ENCODE data around the gene CCR6.

The CCR6 gene

DNA sequence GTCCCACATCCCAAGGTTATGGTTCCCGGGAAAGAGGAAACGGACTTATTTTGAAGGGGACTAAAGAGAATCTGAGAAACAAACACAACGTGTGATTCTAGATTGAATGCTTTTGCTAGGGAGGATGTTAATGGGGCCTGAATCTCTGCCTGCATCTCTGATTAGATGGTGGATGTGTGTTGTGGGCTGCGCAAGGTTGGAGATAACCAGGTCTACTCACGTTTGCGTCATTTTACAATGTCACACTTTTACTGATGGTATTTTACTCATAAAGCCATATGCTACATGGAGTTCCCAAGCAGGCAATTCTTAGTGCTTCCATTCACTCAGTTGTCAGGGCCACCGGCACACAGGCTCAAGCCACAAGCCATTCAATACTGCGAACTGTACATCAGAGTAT lies 23.2 kb upstream of the CCR6 start:
- no peak for FAIRE-seq

DNA sequence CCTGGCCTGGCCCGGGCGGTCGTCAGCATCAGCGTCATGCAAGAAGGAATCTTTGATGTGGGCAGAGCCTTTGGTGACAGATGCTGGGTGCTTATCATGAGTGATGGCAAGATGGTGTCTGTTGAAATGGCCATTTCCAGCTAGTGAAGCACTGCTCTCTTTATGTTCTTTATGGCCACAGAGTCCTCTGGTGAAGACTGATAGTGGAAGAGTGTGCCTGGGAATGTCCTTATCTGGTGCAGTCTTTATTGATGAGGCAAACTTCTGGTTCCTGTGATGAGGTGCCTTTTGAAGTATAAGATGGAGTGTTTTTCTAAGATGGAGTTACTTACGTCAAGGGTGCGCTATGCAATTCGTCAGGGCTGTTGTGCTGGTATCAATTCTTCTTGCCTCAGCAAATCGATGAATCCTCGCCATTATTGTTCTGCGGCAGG lies 22.6 kb upstream of the CCR6 start:
- no peak for FAIRE-seq

DNA sequence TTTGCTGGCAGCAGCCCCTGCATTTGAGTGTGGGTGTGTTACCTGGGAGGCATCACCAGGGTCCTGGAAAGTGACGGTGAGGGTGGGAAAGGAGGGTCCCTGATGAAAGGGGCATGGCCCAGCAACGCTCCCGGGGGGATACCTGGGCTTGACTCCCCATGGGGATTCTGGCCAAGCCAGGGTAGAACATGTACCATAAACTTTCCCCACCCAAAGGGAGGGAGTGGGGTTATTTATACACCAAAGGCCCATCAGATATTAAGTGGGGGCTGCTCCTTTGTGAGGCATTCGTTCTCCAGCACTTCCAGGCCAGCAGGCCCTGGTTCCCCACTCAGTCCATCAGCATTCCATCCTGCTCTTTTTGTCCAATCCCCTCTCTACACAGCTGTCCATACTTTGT lies 20.6 kb upstream of the CCR6 start:
- no peak for FAIRE-seq

DNA sequence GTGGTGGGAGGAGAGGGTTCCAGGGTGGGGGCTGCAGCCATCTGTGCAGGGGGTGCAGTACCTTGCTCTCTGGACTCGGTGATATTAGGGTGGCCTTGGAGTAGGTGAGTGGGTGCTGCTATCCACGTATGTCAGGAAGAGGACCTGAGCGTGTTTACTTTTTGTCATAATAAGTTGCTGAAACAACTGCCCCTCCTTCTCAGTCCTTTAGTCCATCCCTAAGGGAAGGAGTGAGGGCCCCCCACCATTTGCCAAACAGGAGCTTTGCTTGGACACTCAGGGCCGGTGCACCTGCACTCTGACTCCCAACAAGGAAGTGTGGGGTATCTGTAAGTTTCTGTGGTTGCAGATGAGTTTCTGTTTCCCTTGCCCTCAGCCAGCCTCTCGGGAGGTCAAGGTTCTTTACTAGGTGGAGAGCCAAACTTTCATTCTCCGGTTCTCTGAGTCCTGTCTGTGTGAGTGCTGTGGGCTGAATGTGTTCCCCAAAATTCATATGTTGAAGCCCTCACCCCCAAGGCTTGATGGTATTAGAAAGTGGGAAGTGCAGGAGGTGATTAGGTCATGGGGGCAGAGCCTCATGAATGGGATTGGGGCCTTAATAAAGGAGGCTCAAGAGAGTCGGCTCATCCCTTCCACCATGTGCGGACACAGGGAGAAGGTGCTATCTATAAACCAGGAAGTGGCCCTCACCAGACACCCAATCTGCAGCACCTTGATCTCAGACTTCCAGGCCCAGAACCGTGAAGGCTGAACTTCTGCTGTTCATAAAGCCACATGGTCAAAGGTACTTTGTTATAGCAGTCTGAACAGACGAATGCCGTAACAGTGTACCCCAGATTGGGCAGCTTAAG lies 19.6 kb upstream of the CCR6 start:
- FAIRE-seq = no peak

DNA sequence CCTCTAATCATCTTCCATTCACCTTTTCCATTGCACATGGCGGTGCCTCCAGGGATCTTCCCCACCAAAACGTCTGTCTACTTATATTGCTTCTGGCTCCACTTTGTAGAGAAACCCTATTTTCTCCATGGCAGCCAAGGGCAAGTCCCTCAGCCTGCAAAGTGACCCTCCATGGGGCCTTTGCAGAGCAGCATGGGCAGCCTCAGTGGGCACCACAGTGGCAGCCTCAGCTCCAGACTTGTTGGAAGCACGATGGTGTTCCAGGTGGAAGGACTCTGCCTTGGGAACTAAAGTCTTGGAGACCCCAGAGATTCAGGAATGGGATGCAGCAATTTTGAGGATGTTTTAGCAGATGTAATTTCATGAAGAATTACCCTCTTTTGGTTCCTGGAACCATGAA lies 18.5 kb upstream of the CCR6 start:
- no peak for FAIRE-seq

DNA sequence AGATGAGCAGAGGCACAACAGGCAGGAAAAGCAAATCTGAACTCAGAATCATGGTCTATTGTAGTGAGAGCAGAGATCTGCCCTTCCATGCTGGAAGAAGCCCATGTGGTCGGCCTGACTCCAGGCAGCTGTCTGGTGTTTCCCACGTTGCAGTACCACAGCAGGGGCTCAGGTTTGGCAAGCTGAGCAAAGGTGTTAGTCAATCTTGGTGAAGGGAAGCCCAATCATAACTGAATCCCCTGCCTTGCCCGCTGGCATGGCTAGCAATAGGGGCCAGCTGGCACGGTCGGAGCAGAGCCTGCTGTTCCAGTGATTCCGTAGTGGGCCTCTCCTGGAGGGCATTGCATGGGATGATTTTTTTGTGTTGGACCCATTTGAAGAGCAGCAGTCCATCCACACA lies 17.8 kb upstream of the CCR6 start:
- FAIRE-seq = no peak

DNA sequence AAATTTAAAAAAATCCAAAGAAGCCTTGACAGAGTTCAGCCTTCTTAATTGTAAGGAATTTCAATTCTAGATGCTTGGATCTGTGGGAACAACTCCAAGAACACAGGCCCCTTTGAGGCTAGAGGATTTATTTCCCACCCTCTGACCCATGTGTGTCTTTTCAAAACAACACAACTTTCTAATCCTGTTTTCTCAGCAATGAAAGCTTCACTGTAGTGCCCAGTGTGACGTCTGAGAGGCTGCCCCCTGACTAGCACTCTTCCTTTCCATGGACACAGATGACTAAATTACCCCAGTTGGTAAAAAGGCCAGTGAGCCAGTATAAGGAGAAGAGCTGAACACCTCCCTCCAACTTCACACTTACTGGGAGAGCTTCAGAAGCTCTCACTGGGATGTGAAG lies 16.5 kb upstream of the CCR6 start:
- FAIRE-seq = no peak

DNA sequence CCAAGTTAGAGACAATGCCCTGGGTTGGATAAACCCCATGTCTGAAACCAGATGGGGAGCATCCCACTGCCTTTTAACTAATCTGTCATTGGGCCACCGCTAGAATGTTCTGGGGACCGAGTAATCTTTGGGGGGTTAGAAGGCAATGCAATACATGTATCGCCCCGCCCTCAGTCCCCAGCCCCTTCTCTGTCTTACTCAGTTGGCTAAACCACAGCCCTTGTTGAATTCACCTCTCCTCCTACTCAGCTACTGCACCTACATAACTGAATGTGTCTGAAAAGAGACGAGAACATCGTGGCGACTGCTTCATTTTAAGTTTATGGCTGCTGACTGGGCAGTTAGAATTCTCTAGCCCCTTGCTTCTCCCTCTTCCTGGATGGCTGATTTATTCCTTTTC lies 15.1 kb upstream of the CCR6 start:
- no peak for FAIRE-seq

DNA sequence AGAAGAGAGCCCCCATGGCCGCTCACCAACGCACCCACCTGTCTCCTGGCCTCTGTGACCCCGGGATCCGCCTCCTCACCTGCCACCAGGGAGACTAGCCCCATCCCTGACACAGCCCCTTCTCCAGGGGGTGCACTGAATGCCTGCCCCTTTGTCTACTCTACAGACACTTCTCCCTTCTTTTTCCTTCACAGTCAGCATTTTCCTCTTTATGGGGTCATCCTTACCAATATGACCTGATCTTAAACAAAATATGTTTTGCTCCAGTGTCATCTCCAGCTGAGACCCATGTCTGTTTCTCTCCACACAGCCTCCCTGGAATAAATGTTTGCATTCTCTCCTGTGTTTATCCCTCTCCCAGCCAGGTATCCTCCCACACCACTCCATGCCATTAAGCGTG lies 14.6 kb upstream of the CCR6 start:
- no peak for FAIRE-seq

DNA sequence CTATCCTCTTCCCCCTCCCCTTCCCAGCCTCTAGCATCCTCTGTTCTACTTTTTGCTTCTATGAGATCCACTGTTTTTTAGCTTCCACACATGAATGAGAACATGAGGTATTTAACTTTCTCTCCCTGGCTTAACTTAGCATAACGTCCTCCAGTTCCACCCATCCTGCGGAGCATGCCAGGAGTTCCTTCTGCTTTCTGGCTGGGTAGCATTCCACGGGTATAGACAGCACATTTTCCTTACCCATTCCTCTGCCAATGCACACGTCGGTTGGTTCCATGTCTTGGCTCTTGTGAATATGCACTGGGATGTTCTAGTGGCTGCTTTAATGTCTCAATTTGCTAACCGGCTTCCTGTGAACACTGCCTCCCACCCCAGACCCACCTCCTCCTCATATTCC lies 13.2 kb upstream of the CCR6 start:
- no peak for FAIRE-seq

DNA sequence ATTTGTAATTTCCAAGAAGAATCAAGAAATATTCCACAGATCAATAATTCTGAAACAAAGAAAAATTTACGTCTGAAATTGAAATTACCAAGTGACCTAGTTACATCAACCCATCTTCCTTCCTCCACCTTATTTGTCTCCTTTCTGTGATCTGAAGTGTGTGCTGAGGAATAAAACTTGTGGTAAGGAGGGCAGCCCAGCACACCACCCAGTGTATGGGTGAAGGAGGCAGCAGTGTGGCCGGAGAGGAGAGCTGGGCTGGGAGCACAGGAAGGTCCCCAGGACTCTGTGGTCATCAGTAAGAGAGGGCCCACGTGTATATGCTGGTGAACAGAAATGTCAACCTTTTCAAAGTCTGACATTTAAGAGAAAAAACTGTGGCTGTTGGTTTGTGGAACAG lies 11.3 kb upstream of the CCR6 start:
- FAIRE-seq = no peak

DNA sequence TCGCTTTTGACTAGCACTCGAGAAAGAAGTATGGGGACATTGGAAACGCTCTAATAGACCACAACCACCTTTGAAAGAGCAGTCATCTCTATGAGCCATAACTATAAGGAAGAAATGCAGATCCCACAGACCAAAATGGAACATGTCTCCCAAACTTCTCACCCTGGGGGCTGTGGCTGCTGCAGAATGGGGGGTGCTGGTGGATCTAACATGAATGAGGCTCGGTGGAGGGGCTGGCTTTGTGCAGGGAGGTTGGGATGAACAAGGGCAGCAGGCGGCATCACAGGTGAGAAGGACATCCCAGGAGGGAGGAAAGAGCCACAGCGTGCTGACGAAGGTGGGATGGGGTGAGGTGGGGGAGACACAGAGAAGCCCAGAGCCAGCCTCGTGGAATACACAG lies 10.5 kb upstream of the CCR6 start:
- no peak for FAIRE-seq

DNA sequence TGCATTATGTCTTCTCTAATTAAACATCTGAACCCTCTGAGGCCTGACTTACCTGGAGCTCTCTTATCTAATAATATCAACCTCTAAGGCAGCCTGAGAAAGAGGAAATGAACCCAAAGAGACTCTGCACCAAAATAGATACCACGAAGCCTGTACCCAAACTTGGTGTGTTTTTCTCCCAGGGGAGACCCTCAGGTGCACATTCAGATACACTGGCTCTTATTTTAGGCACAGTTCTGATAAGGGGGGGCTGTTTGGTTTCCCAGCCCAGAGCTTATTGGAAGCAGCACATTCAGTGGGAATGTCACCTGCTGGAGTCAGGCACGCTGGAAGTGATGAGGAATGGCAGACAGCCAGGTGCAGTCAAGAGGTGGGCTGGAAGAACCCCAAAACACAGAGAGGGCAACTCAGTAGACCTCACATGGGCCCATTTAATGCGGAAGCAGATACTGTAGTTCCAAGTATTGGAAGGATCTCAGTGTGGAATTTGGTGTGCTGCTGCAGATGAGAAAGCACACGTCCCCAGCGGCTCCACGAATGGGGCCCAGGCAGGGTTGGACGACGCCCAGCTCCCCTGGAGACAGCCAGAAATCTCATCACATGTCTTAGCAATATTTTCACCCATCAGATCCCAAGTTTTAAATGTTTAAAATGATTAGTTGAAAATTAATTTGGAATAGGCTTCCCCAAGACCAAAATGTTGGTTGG lies 9.7 kb upstream of the CCR6 start:
- no peak for FAIRE-seq

DNA sequence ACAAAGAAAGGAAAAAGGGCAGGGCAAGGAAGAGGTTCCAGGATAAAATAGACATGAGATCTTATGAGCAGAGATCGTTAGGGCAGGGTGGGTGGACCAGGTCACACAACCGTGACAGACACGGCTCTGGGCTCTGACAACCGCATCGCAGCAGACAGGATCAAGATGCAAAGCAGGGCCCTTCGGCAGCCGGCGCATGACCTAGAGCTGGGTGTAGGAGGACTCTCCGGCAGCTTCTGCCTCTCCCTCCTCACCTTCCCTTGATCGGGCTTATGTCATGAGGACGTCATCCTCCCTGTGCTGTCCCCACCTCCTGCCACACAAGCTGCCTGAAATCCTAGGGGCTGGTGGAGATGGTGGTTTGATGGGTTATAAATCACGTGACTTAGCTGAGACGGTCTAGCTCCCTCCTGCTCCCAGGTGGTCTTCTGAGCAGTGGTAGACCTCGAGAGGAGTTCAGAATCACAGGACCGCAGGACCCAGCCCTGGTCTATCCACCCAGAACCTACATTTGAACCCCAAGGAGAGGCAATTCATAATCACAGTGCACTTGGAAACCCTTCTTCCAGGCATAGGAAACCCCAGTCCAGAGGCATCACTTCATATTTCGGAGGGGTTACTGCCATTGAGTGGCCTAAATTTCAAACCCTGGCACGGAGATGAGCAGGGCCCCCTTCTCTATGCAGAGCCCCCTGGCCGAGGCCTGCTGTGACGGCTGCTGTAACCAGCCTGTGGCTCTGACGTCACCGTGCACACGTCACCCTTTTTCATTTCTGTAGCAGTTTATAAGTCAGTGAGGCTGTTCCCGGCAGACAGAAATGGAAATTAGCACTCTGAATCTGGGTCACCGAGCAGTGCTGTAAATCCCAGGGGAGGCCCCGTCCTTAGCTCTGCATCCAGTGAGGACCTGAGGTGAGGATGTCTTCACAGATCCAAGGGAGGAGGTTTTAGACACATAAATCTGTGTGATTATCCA lies 8.7 kb upstream of the CCR6 start:
- FAIRE-seq = no peak

DNA sequence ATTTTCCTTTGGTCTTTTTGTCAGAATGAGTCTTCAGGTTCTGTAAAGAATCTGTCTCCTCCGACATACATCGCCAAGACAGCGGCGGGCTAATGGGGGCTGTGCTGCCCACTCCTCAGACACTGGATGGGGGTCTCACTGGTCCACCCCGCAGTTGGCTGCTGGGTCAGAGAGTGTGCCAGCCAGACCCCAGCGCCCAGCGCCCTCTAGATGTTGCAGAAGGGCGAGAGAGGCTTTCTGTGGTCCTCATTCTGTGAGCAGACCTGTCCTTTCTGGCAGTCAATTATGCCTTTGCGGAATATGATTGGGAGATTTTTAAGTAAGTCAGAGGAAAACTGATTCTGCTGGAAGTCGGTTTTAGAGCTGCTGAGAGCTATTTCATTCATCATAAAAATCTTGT lies 7.8 kb upstream of the CCR6 start:
- FAIRE-seq = no peak

DNA sequence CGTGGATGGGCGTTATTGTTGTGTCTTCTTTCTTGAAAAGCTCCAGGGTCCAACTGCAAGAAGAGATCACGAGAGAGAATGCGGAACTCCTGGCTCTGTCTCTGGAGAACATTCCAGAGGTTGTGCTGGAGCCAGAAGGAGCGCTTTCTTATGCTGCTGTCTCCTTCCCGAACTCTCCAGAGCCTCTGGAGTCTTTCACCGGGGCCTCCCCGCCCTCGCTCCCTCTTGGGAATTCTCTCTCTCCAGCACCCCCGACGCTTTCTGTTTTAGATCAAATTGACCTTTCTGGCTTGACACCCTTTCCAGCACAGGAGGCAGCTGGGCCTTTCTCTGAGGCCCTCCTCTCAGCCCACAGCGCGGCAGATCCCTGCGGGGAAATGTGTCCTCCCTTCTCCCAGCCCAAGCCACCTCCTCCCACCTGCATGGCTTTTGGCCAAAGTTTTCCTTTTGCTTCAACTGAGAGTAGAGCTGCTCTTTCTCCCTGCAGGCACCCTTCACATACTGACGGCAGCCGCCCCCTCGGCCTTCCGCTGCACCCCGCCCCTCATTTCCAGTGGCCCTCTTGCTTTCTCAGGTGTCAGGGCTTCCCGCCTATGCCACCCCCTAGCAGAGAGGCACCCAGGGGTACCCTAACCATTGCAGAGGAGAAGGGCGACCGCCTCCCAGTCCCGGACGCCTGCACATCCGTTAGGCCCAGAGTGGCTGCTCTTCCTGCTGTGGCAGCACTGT lies 6.6 kb upstream of the CCR6 start:
- no peak for FAIRE-seq

DNA sequence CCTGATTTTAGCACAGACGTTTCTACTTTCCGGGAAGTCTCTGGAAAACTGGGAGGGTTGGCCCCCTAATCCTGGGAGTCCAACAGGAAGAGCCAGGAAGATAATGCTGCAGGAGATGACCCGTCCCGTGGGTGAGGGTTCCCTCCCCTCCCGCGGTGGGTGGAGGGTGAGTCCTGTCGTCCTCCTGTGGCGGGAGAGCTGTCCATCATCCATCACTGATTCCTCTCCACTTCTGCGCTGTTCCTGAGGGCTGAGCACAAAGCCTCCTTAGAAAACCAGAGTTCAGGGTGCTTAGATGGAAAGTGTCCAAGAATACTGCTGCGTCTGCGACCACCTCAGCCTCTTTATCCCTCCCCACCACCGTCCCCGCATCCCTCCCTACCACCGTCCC lies 6.1 kb upstream of the CCR6 start:
- no peak for FAIRE-seq

DNA sequence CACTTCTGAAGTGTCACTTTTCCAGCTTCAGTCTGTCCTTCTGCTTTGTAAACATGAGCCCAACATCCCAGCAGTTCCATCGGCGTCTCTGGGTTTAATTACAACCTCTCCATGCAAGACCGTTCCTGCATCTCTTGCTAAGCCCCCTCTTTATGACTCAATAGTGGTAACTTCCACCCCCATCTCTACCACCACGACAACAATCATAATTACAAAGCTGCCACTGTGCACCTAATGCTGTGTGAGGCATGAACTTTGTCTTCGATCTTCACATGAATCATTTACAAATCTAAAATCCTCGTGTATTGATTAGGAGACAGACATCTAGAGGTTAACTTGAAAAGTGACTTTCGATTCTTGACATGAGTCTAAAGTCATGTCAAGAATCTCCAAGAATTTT lies 4.9 kb upstream of the CCR6 start:
- no peak for FAIRE-seq

DNA sequence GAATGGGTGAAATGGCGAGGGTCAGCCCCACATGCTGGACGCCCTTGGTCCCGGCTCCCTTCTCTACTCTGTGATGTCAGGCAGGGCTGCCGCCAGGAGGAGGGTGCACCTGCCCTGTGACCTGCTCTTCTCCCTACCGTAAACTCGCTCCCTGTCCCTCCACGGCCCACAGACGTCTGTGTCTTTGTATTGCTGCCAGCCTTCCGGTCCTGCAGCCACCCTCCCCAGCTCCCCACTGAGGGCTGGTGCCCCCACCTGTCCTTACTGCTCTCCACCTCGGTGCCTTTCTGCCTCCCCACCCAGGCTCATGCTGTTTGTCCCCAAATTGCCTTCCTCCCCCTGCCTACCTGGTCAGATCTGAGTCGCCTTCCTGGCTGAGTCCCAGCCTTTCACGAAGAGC lies 4.1 kb upstream of the CCR6 start:
- no peak for FAIRE-seq

DNA sequence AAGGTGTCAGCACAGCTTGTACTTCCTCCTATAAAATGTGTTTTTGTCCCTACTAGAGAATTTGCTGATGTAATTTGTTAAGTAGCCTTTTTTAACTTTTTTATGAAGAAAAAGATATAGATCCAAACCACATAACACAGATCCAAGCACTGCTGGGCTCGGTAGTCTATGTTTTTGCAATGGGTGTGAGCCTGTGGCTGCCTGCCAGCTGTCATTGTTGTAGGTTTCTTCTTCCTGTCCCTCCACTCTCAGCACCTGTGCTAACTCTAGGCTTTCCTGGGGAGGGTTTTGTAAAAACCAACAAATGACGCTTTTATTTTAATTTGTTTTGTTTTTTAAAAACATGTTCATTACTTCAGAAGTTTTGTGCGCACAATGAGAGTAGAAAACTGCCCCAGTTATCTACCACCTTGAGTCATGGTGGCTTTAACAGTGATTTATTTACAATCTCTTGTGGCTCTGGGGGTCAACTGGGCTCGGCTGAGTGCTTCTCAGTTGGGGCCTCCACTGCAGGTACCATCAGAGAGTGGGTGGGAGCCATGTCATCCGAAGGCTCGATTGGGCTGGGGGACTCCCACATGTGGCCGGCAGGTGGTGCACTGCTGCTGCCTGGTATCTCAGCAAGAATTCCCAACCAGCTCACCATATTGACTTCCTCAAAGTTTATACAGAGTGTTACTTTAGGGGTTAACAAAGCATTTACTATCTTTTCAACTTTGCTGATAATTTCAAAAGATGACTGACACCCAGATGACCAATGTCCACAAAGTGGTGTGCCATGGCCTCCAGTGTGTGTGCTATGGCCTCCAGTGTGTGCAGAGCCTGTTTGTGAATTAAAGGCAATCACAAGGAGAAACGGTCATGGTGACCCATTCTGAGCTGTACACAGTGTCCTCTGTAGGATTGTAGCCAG lies 3.0 kb upstream of the CCR6 start:
- no peak for FAIRE-seq

DNA sequence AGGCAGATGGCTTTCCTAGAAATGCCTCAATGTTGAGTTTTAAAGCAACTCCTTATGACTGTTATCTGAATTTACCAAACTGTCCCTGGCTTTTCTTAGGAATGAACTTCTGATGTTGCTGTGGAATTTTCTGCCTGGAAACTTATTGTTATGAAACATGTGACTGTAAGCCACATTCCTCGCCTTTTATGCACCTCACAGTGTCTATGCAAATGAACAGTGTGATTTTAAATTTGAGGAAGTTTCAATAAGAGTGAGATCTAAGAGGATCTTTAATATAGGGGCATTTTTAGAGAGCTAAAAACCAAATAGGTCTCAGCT lies 2.4 kb upstream of the CCR6 start:
- no peak for FAIRE-seq

DNA sequence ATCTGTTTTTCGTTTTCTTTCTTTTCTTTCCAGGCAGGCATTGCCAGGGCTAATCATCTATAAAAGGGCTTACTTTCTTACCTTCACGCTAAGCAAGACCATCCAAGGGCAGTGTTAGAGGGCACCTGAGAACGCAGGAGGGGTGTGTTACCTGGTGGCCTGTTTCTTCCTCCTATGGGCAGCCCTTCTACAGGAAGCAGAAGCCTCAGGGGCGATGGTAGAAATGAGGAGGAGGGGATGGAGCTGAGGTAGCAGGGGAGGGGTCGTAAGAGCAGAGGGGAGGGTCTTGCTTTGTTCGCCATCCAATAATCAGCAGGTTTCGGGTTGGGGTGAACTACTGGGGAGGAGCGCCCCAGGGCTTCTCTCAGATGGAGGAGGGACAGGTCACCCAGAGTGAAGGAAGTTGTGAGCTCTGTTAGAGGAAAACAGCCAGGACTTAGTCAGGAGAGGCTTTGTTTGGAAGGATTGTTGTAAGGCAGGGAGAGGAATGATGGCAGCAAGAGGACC lies 1.5 kb upstream of the CCR6 start:
- FAIRE-seq = no peak
